Measurements from ENCODE around the gene JAK2.
A peak's percentile ranks its signal among the peaks of the same experiment; 100 is the strongest.
"Not testable (repeated sequence)": the region's sequence is repeated elsewhere in the genome, so short reads cannot be mapped to it uniquely, and the experiment has no call there.

The JAK2 gene

GRCh38 chr9:4982721-4983482 lies 2.2 kb upstream of the JAK2 start:
- no peak for DNase-seq

GRCh38 chr9:4983601-4984165 lies 1.4 kb upstream of the JAK2 start:
- DNase-seq, result no peak

- no peak for DNase-seq
These were observed 876 bp upstream of the JAK2 start for GRCh38 chr9:4984171-4984620.

- peak; percentile 50 for DNase-seq
These were observed 554 bp downstream of the JAK2 start for GRCh38 chr9:4985386-4986266.

GRCh38 chr9:4986296-4986695 lies 1.2 kb downstream of the JAK2 start:
- DNase-seq, result no peak

- DNase-seq, result no peak
These were observed 1.7 kb downstream of the JAK2 start for GRCh38 chr9:4986783-4987182.

- peak; percentile 38 for DNase-seq
These were observed 2.9 kb downstream of the JAK2 start for GRCh38 chr9:4987961-4988421.

- no peak for DNase-seq
These were observed 7.8 kb downstream of the JAK2 start for GRCh38 chr9:4992872-4993271.

- no peak for DNase-seq
These were observed 9.3 kb downstream of the JAK2 start for GRCh38 chr9:4994166-4994890.

GRCh38 chr9:4997196-4997595 lies 12.1 kb downstream of the JAK2 start:
- no peak for DNase-seq

- no peak for DNase-seq
These were observed 12.6 kb downstream of the JAK2 start for GRCh38 chr9:4997631-4998030.

GRCh38 chr9:5002811-5003210 lies 17.7 kb downstream of the JAK2 start:
- no peak for DNase-seq

- no peak for DNase-seq
These were observed 19.4 kb downstream of the JAK2 start for GRCh38 chr9:5004481-5004880.

GRCh38 chr9:5008202-5008601 lies 23.1 kb downstream of the JAK2 start:
- DNase-seq, result no peak

GRCh38 chr9:5013374-5013773 lies 28.3 kb downstream of the JAK2 start:
- no peak for DNase-seq

- DNase-seq, result no peak
These were observed 30.9 kb downstream of the JAK2 start for GRCh38 chr9:5015934-5016333.

GRCh38 chr9:5025416-5025815 lies 40.3 kb downstream of the JAK2 start:
- DNase-seq, result no peak

- DNase-seq, result not testable (repeated sequence)
These were observed 46.9 kb downstream of the JAK2 start for GRCh38 chr9:5031941-5032340.

GRCh38 chr9:5040730-5041389 lies 55.8 kb downstream of the JAK2 start:
- DNase-seq, result no peak

GRCh38 chr9:5041390-5042115 lies 56.5 kb downstream of the JAK2 start:
- DNase-seq, result no peak

- no peak for DNase-seq
These were observed 57.6 kb downstream of the JAK2 start for GRCh38 chr9:5042661-5043178.
